Measurements from ENCODE around the gene CD84.
A peak's percentile ranks its signal among the peaks of the same experiment; 100 is the strongest.
"Not testable (repeated sequence)": the region's sequence is repeated elsewhere in the genome, so short reads cannot be mapped to it uniquely, and the experiment has no call there.

The CD84 gene

DNA sequence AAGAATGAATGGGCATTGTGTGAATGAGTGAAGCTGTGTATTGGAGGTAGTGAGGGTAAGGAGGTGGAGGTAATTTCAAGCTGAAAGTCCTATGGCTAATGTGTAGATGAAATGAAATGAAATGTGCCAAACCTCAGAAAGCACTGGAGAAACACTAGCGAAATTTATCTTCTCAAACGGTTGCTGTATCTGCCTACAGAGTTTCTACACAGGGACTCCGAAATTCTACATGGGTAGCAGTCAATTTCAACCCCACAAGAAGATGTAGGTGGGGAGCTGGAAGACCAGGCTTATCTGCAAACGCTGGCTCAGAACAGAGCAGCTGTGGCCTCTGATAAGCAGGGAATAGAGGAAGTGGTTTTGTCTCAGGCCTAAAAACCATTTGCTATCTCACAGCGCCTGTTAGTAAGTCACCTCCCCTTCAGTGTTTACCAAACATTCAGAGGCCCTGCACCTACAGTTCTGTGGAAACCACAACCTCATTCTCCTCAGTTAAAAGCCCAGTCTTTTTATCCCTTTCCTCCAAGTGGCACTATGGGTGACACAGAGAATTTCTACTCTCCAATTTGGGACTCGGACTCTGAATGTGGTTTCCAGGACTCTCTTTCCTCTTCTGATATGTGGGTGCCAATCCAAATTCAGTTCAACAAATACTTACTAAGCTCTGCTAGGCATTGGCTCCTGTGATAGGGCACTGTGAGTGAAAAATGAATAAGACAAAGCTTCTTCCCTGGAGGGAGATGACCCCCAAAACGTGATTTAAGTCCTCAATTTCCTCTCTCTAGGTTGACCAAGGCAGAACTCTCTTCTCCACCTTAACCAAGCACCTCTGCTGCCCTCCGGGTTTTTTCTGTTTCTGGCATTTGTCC is 39.1 kb downstream of the CD84 start:
- DNase-seq = peak; percentile 52

DNA sequence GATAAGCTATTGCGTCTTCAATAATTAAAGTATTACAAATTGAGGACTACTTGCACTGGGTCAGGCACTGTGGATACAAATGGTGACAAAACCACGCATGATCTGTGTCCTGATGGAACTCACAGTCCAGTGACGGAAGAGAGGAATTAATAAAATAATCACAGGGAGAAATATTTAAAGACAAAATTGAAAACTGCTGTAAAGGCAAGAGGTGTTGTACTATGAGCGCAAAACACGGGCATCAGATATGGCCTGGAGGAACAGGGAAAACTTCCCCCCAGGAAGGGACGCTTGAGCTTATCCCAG is 39.7 kb downstream of the CD84 start:
- no peak for DNase-seq

DNA sequence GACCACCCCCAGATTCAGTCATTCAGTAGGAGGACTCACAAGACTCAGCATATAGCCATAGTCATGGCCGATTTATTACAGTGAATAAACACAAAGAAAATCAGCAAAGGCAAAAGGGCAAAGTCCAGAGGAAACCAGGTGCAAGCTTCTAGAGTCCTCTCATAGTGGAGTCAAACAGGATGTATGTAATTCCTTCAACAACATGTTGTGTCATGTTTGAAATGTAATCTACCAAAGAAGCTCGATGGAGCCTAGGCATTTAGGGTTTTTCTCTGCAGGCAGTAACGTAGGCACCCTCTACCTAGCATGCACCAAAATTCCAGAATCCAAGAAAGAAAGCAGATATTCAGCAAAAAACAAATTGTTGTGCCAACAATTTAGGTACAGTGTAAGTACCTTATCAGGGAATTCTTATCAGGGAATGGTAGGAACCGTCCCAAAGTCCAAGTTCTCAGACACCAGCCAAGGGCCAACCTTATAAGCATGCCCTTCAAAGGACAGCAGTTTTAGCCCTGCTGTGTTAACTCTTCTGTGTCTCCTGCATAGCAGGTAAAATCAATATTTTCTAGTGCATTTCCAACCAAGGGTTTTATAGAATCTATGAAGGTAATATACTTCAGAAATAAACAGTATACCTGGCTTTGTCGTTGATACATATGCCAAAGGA is 40.2 kb downstream of the CD84 start:
- no peak for DNase-seq

DNA sequence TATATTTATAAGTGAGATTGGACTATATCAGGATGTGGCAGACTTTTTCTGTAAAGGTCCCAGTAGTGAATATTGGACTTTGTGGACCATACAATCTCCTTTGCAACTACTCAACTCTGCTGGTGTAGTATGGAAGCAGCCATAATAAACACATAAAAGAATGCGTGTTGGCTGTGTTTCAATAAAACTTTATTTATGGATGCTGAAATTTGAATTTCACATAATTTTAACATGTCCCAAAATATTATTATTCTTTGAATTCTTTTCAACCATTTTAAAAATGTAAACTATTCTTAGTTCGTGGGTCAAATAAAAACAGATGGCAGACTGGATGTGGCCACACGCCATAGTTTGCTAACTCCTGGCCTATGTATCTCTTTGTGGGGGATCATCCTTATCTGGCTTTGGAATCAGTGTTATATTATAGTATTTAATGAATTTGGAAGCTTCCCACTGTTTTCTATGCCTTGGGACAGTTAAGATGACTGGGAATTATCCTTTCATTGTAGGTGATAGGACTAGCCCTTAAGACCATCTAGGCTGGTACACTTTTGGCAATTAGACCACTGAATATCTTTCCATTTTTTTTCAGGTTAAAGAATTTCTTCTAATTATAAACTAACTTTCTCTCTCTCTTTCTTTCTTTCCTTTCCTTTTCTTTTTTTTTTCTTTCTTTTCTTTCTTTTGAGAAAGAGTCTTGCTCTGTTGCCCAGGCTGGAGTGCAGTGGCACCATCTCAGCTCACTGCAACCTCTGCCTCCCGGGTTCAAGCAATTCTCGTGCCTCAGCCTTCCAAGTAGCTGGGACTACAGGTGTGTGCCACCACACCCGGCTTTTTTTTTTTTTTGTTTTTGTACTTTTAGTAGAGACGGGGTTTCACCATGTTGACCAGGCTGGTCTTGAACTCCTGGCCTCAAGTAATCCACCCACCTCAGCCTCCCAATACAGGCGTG is 41.3 kb downstream of the CD84 start:
- no peak for DNase-seq

DNA sequence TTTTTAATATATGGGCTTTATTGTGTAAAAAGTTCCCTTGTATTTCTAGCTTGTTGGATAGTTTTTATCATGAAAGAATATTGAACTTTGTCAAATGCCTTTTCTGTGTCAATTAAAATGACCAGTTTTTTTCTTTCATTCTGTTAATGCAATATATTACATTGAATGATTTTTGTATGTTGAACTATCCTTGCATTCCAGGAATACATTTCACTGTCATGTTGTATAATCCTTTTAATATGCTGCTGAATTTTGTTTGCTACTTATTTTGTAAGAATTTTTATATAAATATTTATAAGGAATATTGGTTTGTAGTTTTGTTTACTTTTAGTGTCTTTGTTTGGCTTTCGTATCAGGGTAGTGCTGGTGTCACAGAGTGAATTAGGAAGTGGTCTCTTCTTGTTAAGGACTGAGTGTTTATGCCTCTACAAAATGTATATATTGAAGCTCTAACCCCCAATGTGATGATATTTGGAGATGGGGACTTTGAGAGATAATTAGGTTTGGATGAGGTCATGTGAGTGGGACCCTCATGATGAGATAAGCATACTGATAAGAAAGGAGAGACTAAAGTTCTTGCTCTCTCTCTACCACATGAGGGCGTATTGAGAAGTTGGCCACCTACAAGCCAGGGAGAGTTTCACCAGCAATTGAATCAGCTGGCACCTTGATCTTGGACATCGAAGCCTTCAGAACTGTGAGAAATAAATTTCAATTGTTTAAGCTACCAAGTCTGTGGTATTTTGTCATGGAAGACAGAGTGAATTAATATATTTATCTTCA is 44.3 kb downstream of the CD84 start:
- DNase-seq = no peak

DNA sequence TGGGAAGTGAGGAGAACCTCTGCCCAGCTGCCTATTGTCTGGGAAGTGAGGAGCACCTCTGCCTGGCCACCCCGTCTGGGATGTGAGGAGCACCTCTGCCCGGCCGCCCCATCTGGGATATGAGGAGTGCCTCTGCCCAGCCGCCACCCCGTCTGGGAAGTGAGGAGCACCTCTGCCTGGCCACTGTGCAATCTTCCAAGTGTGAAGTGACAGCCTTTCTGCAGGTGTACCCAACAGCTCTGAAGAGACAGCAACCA is 46.8 kb downstream of the CD84 start:
- not testable (repeated sequence) for DNase-seq

DNA sequence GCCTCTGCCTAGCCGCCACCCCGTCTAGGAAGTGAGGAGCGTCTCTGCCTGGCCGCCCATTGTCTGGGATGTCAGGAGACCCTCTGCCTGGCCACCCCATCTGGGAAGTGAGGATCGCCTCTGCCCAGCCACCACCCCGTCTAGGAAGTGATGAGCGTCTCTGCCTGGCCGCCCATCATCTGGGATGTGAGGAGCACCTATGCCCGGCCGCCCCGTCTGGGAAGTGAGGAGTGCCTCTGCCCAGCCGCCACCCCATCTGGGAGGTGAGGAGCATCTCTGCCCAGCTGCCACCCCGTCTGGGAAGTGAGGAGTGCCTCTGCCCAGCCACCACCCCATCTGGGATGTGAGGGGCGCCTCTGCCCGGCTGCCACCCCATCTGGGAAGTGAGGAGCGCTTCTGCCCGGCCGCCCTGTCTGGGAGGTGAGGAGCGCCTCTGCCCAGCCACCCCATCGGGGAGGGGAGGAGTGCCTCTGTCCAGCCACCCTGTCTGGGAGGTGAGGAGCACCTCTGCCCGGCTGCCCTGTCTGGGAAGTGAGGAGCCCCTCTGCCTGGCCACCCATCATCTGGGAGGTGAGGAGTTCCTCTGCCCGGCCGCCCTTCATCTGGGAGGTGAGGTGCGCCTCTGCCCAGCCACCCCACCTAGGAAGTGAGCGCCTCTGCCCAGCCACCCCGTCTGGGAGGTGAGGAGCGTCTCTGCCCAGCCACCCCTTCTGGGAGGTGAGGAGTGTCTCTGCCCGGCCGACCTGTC is 47.3 kb downstream of the CD84 start:
- not testable (repeated sequence) for DNase-seq

DNA sequence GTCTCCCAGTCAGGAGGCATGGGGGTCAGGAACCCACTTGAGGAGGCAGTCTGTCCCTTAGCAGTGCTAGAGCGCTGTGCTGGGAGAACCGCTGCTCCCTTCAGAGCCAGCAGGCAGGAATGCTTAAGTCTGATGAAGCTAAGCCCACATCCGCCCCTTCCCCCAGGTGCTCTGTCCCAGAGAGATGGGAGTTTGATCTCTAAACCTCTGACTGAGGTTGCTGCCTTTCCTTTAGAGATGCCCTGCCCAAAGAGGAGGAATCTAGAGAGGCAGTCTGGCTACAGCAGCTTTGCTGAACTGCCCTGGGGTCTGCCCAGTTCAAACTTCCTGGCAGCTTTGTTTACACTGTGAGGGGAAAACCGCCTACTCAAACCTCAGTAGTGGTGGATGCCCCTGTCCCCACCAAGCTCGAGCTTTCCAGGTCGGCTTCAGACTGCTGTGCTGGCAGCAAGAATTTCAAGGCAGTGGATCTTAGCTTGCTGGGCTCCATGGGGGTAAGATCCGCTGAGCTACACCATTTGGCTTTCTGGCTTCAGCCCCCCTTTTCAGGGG is 49.8 kb downstream of the CD84 start:
- DNase-seq = not testable (repeated sequence)

DNA sequence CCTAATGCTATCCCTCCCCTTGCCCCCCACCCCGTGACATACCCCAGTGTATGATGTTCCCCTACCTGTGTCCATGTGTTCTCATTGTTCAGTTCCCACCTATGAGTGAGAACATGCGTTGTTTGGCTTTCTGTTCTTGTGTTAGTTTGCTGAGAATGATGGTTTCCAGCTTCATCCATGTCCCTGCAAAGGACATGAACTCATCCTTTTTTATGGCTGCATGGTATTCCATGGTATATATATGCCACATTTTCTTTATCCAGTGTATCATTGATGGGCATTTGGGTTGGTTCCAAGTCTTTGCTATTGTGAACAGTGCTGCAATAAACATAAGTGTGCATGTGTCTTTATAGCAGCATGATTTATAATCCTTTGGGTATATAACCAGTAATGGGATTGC is 55.5 kb downstream of the CD84 start:
- DNase-seq = not testable (repeated sequence)

DNA sequence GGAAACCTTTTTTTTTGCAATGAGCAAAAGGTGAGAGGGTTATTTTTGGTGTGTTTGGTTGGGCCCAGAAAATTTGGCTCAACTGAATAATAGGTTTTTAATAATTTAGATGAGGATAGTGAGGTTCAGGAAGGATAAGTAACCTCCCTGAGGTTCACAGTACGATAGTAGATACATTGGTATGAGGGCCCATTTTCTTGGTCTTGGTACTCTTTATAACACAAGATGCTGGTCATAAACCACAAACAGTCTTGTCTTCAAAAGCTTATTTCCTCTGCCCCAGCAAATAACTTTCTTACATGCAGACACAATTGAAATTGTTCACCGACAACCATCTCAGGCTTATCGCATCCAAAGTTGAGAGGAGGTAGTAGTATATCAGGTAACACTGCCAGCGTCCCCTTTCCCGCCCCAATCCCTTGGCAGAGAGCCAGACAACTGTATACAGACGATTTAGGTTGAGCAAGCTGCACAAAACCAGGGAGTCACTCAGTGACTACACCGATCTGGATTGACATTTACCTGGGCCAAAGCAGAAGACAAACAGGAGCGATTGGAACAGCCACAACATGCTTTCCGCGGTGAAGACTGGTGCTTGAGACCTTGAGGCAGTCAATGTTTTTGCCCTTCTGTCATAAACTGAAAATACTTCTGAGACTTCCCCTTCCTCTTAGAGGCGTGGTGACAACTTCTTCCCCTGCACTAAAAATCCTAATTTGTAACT is 56.5 kb downstream of the CD84 start, which contains the start of gene SLAMF6:
SLAMF6 (minus strand) TSS at position 634 of the 724 bp plus-strand sequence; CDS start at position 571, 63 bp downstream.
- DNase-seq = peak; percentile 47

DNA sequence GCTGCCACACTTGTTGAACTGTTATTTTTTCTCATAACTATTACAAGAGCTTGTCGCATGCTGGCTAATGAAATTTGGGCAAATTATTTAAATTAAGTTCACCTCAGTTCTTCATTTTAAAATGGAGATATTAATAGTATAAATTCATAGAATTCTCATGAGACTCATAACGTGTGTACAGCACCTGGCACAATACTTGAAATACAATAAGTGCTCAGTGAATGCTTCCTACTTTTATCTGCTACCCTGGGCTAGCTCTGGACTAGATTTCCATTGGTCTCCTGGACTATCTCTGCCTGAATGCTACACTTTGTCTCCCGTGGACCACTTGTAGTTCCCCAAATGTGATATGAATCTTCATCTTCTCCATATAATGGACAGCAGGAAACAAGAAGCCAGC is 57.2 kb downstream of the CD84 start:
- no peak for DNase-seq

DNA sequence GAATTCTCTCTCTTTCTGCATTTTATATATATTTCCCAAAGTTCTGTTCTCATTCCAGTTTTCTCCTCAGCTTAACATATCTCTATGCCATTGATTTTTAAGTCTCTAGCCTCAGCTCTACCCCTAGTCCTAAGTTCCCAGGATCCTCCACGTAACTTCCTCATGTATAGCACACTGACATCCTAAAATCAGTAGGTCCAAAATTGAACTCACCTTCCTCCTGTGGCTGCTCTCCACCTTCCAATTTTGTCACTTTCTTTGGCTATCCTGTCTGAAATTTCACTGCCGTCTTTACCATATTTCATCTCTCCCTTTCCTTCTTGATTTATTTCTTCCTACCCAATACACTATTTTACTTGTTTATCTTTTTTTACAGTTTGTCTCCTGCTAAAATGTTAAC is 57.7 kb downstream of the CD84 start:
- DNase-seq = no peak

DNA sequence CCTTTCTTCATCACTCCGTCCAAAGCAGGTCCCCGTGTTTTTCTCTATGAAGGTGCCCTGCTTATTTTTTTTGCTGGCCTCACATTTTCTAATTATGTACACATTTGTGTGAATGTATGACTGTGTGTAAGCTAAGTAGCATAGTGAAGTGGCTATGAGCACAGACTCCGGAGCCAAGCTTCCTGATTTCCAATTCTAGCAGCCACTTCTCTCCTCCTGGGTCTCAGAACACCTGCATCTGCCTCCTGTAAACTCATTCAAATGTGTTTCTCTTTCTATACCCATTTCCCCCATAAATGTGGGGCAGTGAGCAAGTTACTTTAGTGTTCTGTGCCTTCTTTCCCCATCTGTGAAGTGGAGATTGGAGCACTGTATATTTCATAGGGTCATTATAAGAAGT is 58.3 kb downstream of the CD84 start:
- DNase-seq = no peak

DNA sequence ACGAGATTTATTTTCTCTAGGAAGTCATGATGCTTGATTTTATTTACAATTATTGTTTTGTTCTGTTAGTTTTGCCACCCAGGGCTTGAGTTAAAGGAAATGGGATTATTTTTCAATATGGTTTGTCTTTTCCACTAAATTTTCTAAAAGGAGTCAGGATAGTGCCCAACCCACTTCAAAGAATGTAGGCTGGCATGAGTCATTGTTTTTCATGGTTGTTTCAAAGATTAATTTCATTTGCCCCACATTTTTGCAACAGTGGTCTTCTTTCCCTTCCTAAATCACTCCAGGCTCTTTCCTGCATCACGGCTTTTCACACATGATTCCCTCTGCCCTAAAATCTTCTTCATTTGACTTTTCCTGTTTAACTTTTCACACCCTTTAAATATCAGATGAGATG is 58.7 kb downstream of the CD84 start:
- peak; percentile 27 for DNase-seq

DNA sequence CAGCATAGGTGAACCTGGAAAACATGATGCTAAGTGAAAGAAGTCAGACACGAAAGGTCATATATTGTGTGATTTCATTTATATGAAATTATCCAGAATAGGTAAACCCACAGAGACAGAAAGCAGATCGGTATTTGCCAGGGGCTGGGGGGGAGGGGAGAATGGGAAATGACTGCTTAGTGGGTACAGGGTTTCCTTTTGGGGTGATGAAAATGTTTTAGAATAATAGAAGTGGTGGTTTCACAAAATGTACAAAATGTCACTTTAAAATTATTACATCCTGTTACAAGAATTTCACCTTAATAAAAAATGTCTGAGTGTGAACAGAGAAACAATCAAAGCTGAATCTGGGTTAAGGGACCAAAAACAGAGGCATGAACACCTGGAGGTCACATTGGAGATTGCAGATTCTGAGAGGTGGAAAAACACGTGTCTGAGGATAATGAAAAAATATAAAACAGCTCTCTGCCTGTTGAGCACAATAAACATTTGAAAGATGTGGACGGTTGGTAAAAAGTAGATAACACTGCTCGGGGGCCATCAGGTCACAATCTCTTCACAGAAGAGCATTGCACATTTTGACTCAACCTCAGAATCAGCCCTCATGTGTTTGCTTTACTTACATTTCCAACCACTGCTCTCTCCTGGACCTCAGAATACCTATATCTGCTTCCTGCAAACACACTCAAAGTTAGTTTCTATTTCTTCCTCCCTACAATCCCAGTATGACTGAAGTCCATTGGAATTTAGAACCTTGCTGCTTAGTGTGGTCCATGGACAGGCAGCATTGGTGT is 59.5 kb downstream of the CD84 start:
- DNase-seq = no peak

DNA sequence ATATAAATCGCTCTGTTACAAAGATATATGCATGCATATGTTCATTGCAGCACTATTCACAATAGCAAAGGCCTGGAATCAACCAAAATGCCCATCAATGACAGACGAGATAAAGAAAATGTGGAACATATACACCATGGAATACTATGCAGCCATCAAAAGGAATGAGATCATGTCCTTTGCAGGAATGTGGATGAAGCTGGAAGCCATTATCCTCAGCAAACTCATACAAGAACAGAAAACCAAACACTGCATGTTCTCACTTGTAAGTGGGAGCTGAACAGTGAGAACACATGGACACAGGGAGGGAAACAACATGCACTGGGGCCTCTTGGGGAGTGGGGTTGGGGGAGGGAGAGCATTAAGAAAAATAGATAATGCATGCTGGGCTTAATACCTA is 61.8 kb downstream of the CD84 start:
- DNase-seq = not testable (repeated sequence)

DNA sequence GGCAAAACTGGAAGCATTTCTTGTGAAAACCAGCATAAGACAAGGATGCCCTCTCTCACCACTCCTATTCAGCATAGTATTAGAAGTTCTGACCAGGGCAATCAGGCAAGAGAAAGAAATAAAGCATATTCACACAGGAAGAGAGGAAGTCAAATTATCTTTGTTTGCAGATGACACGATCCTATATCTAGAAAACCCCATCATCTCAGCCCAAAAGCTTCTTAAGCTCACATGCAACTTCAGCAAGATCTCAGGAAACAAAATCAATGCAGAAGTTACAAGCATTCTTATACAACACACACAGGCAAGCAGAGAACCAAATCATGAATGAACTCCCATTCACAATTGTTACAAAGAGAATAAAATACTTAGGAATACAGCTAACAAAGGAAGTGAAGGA is 63.4 kb downstream of the CD84 start:
- not testable (repeated sequence) for DNase-seq

DNA sequence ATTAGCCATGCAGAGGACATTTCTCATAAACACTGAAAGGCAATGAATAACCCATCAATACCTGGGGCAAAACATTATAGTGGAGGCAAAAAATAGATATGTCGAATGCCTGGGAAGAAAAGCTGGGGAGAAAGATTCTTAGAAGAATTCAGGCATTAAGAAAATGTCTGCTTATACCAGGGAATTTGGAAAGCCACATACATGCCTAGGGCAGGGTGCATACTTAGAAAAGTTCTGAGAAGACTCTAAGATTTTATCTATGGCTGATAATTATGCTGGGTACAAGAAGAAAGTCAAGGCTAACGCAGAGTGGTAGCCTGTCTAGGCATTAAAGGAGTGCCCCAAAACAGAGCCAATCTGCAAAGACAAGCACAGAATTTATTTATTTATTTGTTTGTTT is 74.6 kb downstream of the CD84 start:
- no peak for DNase-seq

DNA sequence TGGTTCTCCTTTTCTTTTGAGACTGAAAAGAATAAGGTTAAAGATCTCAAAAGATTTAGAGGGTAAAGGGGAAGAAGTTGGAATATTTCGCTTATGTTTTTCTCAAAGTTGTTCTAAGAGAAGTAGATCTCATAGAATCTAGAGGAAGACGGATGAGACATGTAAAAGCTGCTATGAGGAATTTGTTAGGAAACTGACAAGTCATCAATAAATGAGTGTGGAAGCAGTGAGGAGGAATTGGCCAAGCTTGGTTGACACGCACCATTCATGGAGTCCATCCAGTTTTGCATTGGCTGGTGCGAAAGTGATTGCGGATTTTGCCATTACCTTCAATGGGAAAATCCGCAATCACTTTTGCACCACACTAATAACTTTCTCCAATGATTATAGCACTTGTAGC is 76.2 kb downstream of the CD84 start:
- no peak for DNase-seq

DNA sequence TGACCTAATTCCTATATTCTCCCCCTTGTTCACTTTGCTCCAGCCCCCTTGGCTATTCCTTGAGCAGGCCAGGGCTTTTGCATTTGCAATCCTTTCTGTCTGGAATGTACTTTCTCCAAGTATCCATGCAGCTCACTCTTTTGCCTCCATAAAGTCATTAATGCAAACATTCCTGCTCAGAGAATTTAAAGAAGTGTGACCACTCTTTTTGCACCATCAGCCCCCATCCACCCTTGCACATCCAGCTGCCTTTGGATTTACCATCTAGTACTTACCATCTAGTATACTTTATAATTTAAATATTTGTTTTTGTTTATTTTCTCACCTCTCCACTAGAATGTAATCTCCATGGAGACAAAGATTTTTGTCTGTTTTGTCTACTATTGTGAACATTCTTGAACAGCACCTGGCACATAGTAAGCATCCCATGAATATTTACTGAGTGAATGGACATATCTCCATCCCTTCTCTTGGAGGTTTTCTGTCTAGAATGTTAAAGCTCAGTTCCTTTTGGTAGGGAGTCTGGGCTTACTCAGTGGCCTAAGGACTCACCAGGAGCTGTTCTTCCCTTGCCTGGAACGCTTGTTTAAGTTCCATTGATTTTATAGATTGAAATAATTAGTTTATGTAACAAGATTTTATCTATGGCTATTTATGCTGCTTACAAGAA is 78.8 kb downstream of the CD84 start:
- no peak for DNase-seq

Measured in suppressor macrophage treated with lipopolysaccharide for 4 hours (primary cell).